SKM-1 (cell line): ENCODE data around the gene ABHD17A.

Experiments used
- DNase-seq: peaks from one replicate; lab custom pipeline; 2025; ENCODE audit not compliant: unreplicated experiment; lab: John Stamatoyannopoulos, UW

Gene ABHD17A

GRCh38 chr19:1839658-1840540, 45.4 kb downstream of the ABHD17A start:
- no peak for DNase-seq

- no peak for DNase-seq
Observed at GRCh38 chr19:1837625-1838105, 47.6 kb downstream of the ABHD17A start.

GRCh38 chr19:1837222-1837565, 48.1 kb downstream of the ABHD17A start:
- no peak for DNase-seq

GRCh38 chr19:1836458-1837221, 48.7 kb downstream of the ABHD17A start:
- no peak for DNase-seq

GRCh38 chr19:1833540-1833939, 51.8 kb downstream of the ABHD17A start:
- DNase-seq: no peak

- no peak for DNase-seq
Observed at GRCh38 chr19:1832046-1832663, 53.1 kb downstream of the ABHD17A start.

- DNase-seq: no peak
Observed at GRCh38 chr19:1830978-1831377, 54.3 kb downstream of the ABHD17A start.

GRCh38 chr19:1830568-1830967, 54.7 kb downstream of the ABHD17A start:
- DNase-seq: no peak

- DNase-seq: no peak
Observed at GRCh38 chr19:1829958-1830357, 55.3 kb downstream of the ABHD17A start.

- DNase-seq: no peak
Observed at GRCh38 chr19:1828279-1829238, 56.7 kb downstream of the ABHD17A start.

GRCh38 chr19:1827566-1828278, 57.6 kb downstream of the ABHD17A start:
- DNase-seq: no peak
